DMS 273 (cell line): ENCODE data around the gene TASP1.

Experiments used
- DNase-seq: peaks from one replicate; lab custom pipeline; 2025; ENCODE audit not compliant: unreplicated experiment; lab: John Stamatoyannopoulos, UW

TASP1 gene

DNA sequence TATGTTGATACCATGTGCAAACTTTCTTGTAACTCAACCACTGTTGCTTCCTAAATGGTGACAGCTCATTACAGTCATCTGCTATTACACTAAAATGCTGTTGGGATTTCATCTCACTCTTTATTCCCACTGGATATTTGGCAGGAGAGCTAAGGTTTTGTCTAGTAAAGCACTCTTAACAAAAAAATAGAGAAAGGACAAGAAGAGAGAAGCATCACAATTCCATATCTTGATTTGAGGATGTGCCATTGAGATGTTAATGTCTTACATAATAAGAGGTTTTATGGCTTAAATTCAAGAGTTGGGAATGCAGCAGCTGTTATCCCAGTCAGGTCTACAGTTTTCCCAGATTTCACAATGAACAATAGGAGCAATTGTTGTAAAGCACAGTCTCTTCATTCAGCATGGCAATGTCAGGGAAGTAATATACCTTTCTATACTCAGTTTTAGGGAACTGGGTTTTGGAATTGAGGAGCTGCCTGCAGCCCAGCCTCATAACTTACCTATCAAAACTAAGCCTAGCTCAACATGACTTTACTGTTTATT is 282.7 kb downstream of the TASP1 start:
- DNase-seq = no peak

DNA sequence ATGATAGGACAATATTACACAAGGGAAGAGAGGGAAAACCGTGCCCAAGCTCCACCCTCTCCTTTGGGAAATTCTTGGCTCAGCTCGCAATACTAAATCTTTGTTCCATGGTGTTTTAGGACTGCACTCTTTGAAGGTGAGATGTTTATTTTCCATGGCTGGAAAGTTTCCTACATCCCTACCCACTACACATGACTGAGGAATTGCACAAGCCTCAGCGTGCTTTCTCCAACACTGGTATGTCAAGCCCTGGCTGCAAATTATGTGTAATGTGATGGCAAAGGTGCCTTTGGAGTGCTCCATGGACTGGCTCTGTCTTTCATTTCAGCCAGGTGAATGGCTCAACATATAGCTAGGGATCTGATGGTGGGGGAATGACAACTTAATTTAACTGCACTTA is 283.3 kb downstream of the TASP1 start:
- no peak for DNase-seq

DNA sequence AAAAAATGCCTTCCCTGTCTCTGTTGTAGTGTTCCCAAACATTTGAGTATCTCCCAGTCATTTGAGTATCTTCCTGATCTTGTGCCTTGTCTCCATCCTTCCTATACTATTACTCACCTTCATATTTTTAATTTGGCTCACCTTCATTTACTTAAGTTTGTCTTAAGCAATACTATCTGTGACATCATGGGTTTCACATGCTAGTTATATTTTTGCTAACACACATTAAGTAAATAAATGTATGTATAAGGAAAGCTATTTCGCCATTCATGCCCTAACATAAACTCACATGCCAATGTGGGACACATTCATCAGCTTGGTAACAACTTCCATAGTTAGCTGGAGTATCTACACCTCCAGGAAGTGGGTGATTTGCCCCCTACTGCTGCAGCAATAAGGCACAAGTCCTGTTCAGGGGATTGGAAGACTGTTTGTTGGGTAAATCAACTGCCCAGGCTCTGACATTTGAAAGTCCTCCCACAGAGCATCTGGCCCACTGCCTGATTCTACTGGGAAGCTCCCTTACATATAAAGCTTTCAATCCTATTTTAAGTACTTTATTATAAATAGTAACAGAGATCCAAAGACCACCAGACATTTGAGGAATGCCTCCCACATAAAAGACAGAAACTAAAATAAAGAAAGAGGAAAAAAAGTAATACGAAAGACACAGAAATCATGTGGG is 285.3 kb downstream of the TASP1 start:
- no peak for DNase-seq

DNA sequence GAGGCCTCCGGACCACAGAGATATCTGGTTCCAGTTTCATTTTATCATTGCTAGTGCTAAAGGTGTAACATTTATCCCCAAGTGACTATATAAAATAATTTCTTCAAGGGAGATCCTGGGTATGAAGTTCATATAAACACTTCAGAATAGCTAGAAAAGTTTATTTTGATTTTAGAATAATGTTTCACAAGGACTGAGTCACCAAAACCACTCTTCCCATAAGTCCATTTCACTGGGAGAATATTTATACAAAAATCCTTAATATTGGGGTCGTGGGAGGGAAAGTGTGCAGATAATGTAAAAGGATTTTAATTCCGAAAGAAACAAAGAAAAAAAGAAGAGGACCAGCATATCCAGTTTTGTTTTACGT is 289.5 kb downstream of the TASP1 start:
- DNase-seq = no peak

DNA sequence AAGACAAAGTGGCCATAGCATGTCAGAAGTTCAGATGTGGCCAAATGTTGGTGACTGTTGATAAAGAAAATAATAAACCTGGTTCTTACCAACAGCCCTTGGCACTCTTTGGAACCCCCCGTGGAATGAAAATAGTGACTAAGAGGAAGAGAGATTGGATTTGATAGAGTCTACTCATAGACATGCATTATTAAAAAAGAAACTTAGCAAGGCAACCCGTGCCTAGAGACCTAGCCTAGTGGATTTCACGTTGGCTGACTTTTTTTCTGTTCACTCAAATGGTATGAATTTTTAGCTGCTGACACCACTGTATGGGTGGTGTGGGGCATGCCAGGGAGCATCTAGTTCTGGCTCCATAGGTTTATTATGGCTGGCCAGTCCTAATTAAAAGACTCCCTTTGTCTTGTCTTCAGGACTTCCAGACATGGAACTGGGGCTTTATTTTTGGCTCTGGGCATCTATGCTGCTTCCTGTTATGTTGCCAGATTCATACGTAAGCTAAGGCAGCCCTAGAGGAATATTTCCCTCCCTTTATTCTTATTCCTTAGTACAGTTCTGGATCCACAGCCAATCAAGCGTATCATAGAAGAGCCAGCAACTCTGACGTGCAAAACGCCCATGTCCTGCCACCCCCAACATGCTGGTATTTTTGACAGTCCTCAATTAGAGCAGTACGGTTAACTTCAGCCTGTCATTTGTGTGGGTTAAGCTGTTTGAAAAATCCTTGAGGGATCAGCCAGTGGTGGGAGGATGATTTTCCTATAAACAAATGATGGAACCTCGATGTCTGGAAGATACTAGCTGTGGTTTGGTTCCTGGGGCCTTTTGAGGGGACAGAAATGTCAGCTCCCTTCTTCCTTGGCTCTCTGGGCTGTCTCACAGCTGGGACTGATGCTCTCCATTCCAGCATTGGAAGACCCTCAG is 290.2 kb downstream of the TASP1 start:
- DNase-seq = no peak

DNA sequence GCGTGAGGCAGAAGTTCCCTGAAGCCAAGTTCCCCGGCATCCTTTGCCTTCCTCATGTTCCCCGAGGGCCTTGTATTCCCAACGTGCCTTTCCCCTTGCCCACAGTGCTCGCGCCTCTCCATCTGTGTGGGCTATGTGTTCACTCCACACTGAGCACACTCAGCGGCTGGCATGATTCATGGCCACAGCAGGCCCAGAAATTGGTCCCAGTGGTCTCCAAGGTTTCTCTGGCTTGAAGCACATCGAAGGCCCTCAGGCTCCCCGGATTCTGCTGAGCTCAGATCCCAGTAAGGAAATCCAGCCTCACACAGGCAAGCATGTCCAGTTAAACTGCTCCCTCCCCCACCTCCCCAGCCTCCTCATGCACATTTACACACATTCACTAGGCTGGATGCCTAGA is 294.1 kb downstream of the TASP1 start:
- DNase-seq = no peak

DNA sequence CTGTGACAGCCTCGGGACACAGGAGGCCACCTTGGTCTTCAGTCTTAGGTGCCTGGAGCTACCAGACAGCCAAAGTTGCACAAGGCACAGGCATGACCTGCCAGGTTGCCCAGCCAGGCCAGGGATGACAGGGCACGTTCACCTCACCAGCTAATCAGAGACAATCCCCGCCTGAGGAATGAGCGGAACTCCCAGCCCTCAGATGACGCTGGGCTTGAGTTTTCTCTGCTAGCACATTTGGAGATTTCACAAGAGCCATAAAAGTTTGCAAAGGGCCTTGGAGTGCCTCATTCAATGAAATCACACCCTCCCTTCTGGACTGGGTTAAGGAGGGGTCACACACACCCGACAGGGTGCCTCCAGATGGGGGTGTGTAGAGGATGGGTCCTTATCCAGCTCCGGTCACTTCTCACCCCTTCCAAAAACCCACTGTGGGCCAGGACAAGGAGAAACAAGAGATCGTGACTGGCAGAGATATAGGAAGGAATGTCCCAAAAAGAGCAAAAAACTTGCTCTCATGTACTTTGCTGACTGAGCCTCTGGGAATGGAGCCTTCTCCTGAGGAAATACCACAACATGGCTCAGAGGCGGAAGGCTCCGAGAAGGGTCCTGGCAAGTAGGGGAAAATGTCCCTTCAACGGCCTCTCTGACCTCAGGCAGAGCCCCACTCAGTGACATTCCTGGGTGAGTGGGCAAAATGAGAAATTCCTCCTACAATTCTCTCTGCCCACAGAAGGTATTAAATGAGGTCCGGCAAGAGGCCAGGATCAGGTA is 296.1 kb downstream of the TASP1 start:
- no peak for DNase-seq

DNA sequence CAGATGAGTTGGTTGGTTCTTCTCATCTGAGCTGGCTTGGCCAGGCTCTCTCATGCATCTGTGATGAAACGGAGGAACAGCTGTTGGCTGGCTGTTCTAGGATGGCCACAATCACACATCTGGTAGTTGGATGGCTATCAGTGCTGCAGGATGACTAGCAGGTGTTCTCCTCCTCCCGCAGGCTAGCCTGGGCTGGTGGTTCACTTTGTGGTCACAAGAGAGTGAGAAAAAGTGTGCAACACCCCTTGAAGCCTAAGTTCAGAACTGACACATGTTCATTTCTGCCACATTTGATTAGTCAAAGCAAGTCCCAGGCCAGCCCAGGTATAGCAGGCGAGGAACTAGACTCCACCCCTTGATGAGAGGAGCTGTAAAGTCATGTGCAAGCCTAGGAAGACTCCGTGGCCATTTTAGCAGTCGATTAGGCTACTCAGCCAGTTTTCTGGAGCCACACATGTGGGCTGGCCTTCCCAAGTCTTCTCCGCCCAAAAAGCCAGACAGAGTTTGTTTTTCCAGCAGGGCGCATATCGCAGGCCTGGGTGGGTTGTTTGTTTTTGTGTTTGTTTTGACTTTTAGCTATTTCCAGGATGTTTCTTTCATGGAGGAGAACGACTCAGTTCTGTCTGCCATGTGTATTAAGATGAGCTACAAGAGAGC is 296.9 kb downstream of the TASP1 start:
- DNase-seq = no peak

DNA sequence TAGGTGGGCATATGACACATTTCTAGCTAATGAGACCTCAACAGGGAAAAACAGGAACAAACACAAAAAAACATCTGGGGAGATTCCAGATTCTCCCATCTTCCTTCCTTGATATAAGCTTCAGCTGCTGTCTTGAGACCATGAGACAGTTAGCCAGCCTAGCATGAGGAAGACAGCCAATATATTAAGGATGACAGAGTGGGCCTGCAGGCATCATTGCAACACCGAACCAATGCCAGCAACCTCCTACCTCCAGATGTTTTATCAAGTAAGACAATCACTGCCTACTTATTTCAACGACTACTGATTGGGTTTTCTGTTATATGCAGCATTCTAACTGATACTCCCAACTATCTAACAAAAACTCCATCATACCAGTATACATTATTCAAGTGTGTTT is 298.6 kb downstream of the TASP1 start:
- no peak for DNase-seq
